UCSD-AML1 (cell line): ENCODE results near the gene KIF5C.

ENCODE experiments used
- DNase-seq: peaks from one replicate; lab custom pipeline; 2025; ENCODE audit not compliant: unreplicated experiment; lab: John Stamatoyannopoulos, UW

Gene KIF5C

GRCh38 chr2:148984449-148984848, 109.4 kb downstream of the KIF5C start:
- DNase-seq: no peak

- DNase-seq: no peak
These were observed 112.3 kb downstream of the KIF5C start for GRCh38 chr2:148987286-148987685.

GRCh38 chr2:148988337-148988736, 113.3 kb downstream of the KIF5C start:
- DNase-seq: no peak

GRCh38 chr2:148989882-148990493, 115.0 kb downstream of the KIF5C start:
- DNase-seq: peak; percentile 15

GRCh38 chr2:148990968-148991367, 115.9 kb downstream of the KIF5C start:
- no peak for DNase-seq

- DNase-seq: no peak
These were observed 117.4 kb downstream of the KIF5C start for GRCh38 chr2:148992448-148992847.

- DNase-seq: no peak
These were observed 118.3 kb downstream of the KIF5C start for GRCh38 chr2:148993351-148993750.

- no peak for DNase-seq
These were observed 119.3 kb downstream of the KIF5C start for GRCh38 chr2:148994341-148994740.

- DNase-seq: no peak
These were observed 121.8 kb downstream of the KIF5C start for GRCh38 chr2:148996805-148997204.

GRCh38 chr2:148998165-148998830, 123.3 kb downstream of the KIF5C start:
- DNase-seq: no peak

- no peak for DNase-seq
These were observed 123.8 kb downstream of the KIF5C start for GRCh38 chr2:148998831-148999200.

GRCh38 chr2:148999451-148999921, 124.5 kb downstream of the KIF5C start:
- no peak for DNase-seq

GRCh38 chr2:149000158-149000938, 125.3 kb downstream of the KIF5C start:
- no peak for DNase-seq

GRCh38 chr2:149001496-149001895, 126.5 kb downstream of the KIF5C start:
- no peak for DNase-seq

GRCh38 chr2:149002378-149002890, 127.4 kb downstream of the KIF5C start:
- DNase-seq: no peak

GRCh38 chr2:149002891-149003740, 128.1 kb downstream of the KIF5C start:
- DNase-seq: no peak

GRCh38 chr2:149004836-149005235, 129.8 kb downstream of the KIF5C start:
- DNase-seq: no peak

- no peak for DNase-seq
These were observed 130.5 kb downstream of the KIF5C start for GRCh38 chr2:149005471-149006077.

- no peak for DNase-seq
These were observed 132.0 kb downstream of the KIF5C start for GRCh38 chr2:149006883-149007543.

GRCh38 chr2:149008381-149008780, 133.4 kb downstream of the KIF5C start:
- DNase-seq: no peak
